Vagina (tissue), 2 donors: ENCODE data around the gene MLNR. TPM values are rescaled to one million over a fixed set of nuclear protein-coding genes. Genes with fewer than 3 reads are reported as not detected.

Source experiments
- DNase-seq, 2 donors: peaks; one replicate each; pipeline ENCODE4 v3.0.0-alpha.2; 2017; ENCODE audit errors: extremely low spot score in 2 of 2
- H3K27ac ChIP-seq: fragments of 200-600 bp; sonication (generic); one replicate; pipeline ENCODE4 v1.5.1; 2019
- H3K27me3 ChIP-seq: fragments of 200-600 bp; sonication (generic); one replicate; pipeline ENCODE4 v1.5.1; 2019
- H3K36me3 ChIP-seq, 2 donors: fragments of 200-600 bp; sonication (generic); one replicate each; pipeline ENCODE4 v1.5.1; 2017 to 2019
- H3K4me1 ChIP-seq: fragments of 200-600 bp; sonication (generic); one replicate; pipeline ENCODE4 v1.5.1; 2019
- H3K4me3 ChIP-seq, 2 donors: fragments of 200-600 bp; sonication (generic); 1 replicate in 1 of 2; 2 replicates in 1 of 2; pipeline ENCODE4 v1.5.1; 2016 to 2019
- H3K9me3 ChIP-seq: fragments of 200-600 bp; sonication (generic); one replicate; pipeline ENCODE4 v1.5.1; 2019
- CTCF ChIP-seq, 3 experiments: fragments of 450-650 bp in 2 of 3; fragments of 200-600 bp in 1 of 3; sonication (generic) in 1 of 3; IDR thresholded peaks; one replicate each; pipeline ENCODE4 v1.5.1; 2017 to 2019; ENCODE audit warnings: antibody characterized with exemption in 3 of 3, mild to moderate bottlenecking in 2 of 3, moderate library complexity in 2 of 3
- POLR2A ChIP-seq, 2 donors: fragments of 450-650 bp; IDR thresholded peaks; one replicate each; pipeline ENCODE4 v1.6.1; 2017; ENCODE audit warnings: antibody characterized with exemption in 2 of 2, mild to moderate bottlenecking in 2 of 2, moderate library complexity in 2 of 2
- POLR2AphosphoS5 ChIP-seq, 2 donors: sonication (generic); formaldehyde crosslinking; IDR thresholded peaks; one replicate each; pipeline ENCODE4 v1.9.0; 2017; ENCODE audit warnings: antibody characterized with exemption in 2 of 2, mild to moderate bottlenecking in 2 of 2, low read depth in 1 of 2; ENCODE audit not compliant: insufficient read depth in 1 of 2
- intact Hi-C: fragments of 100-400 bp; cut with DNase I; formaldehyde crosslinking; loops from one replicate; pipeline ENCODE4 v1.15.1; 2023
- total RNA-seq: library from RNA; depleted of rRNA; stranded (reverse); fragments of >200 nt; gene quantifications from one replicate; pipeline ENCODE4 v1.2.3, GENCODE V29; 2016

MLNR gene
- total RNA-seq, 1 donor from 2014 or later = not detected

- intact Hi-C loops = no loop called here
- H3K4me3 ChIP-seq = no peak overlapping the region
- H3K4me1 ChIP-seq = no peaks in the 10 kb centered on the region
- H3K9me3 ChIP-seq = no peaks in the 10 kb centered on the region
- H3K27ac ChIP-seq = no peak overlapping the region
- H3K36me3 ChIP-seq = no peaks in the 10 kb centered on the region
- TF ChIP-seq POLR2A (IDR thresholded peaks at IDR 0.05) (no peak), CTCF (IDR thresholded peaks at IDR 0.05) (no peak), POLR2AphosphoS5 (IDR thresholded peaks at IDR 0.05; ENCODE audit: insufficient read depth in 1 of 2, low read depth in 1 of 2) (no peak)
- H3K27me3 ChIP-seq = no peaks in the 10 kb centered on the region
- no peak for DNase-seq
Measured at GRCh38 chr13:49213539-49213938, 6.6 kb upstream of the MLNR start.

GRCh38 chr13:49213997-49214916 is 5.9 kb upstream of the MLNR start:
- H3K27me3 ChIP-seq = peaks cover 2% of the 10 kb centered on the region
- H3K4me3 ChIP-seq = no peak overlapping the region
- no peak overlapping the region for H3K27ac ChIP-seq
- intact Hi-C loops = no loop called here
- H3K36me3 ChIP-seq = no peaks in the 10 kb centered on the region
- no peaks in the 10 kb centered on the region for H3K4me1 ChIP-seq
- DNase-seq = no peak
- TF ChIP-seq POLR2AphosphoS5 (IDR thresholded peaks at IDR 0.05; ENCODE audit: insufficient read depth in 1 of 2, low read depth in 1 of 2) = no peak
- no peak for TF ChIP-seq POLR2A (IDR thresholded peaks at IDR 0.05)
- TF ChIP-seq CTCF (IDR thresholded peaks at IDR 0.05) = no peak
- H3K9me3 ChIP-seq = no peaks in the 10 kb centered on the region

- Histone ChIP-seq H3K36me3 (no peaks in the 10 kb centered on the region), H3K9me3 (no peaks in the 10 kb centered on the region), H3K27me3 (peaks cover 4% of the 10 kb centered on the region), H3K4me1 (no peaks in the 10 kb centered on the region), H3K27ac (no peak overlapping the region), H3K4me3 (no peak overlapping the region)
- TF ChIP-seq CTCF (IDR thresholded peaks at IDR 0.05) (no peak), POLR2AphosphoS5 (IDR thresholded peaks at IDR 0.05; ENCODE audit: insufficient read depth in 1 of 2, low read depth in 1 of 2) (peak in 1 of 2 donors; percentile 12)
- intact Hi-C loops = no loop called here
- DNase-seq = no peak
Measured at GRCh38 chr13:49214917-49215376, 5.2 kb upstream of the MLNR start.

- no peak for DNase-seq
- no peak overlapping the region for H3K4me3 ChIP-seq
- intact Hi-C loops = no loop called here
Measured at GRCh38 chr13:49216334-49216733, 3.8 kb upstream of the MLNR start.

More at GRCh38 chr13:49216334-49216733, 3.8 kb upstream of the MLNR start:
- Histone ChIP-seq H3K27ac (no peak overlapping the region), H3K4me1 (peaks cover 4% of the 10 kb centered on the region), H3K36me3 (no peaks in the 10 kb centered on the region), H3K9me3 (no peaks in the 10 kb centered on the region), H3K27me3 (peaks cover 15% of the 10 kb centered on the region)
- no peak for TF ChIP-seq CTCF (IDR thresholded peaks at IDR 0.05)
- no peak for TF ChIP-seq POLR2A (IDR thresholded peaks at IDR 0.05)
- TF ChIP-seq POLR2AphosphoS5 (IDR thresholded peaks at IDR 0.05; ENCODE audit: insufficient read depth in 1 of 2, low read depth in 1 of 2) = no peak
